OCI-LY7 (cell line): ENCODE data around the gene RBM44. TPM values are rescaled to one million over a fixed set of nuclear protein-coding genes. Genes with fewer than 3 reads are reported as not detected.

ENCODE experiments used
- BruUV-seq: library from RNA; stranded (reverse); fragments of 400-500 nt; replicated peaks from 2 replicates; lab custom pipeline; 2021; lab: Mats Ljungman, UMichigan
- CTCF ChIA-PET: fragments of 300-600 bp; sonication (Branson Sonifier 250); formaldehyde crosslinking; loops from one replicate; lab custom pipeline; 2022; ENCODE audit warnings: antibody characterized with exemption; ENCODE audit not compliant: unreplicated experiment; lab: Charles Lee
- POLR2A ChIA-PET: fragments of 300-600 bp; sonication (Branson Sonifier 250); formaldehyde crosslinking; loops from one replicate; lab custom pipeline; 2022; ENCODE audit warnings: antibody characterized with exemption; lab: Charles Lee
- DNase-seq: peaks from one replicate; pipeline ENCODE4 v3.0.0-alpha.2; 2015; ENCODE audit warnings: low spot score
- H2AFZ ChIP-seq: fragments of 200-600 bp; sonication (generic), shearing (Covaris generic); 2 replicates; pipeline ENCODE4 v1.6.1; 2014; ENCODE audit warnings: mild to moderate bottlenecking, antibody characterized with exemption, low read length, moderate library complexity
- H3K27ac ChIP-seq: fragments of 200-600 bp; sonication (generic); 2 replicates; pipeline ENCODE4 v1.5.1; 2014; ENCODE audit warnings: mixed run types, low read depth, mild to moderate bottlenecking, moderate library complexity, low read length, inconsistent platforms; ENCODE audit not compliant: poor library complexity, severe bottlenecking
- H3K36me3 ChIP-seq: fragments of 200-600 bp; sonication (generic); 2 replicates; pipeline ENCODE4 v1.6.1; 2014; ENCODE audit warnings: mild to moderate bottlenecking, antibody characterized with exemption, low read length, moderate library complexity, mixed read lengths; ENCODE audit not compliant: insufficient read depth
- H3K4me1 ChIP-seq: fragments of 200-600 bp; sonication (generic); 2 replicates; pipeline ENCODE4 v1.5.1; 2014; ENCODE audit warnings: mild to moderate bottlenecking, low read length; ENCODE audit not compliant: insufficient read depth, poor library complexity, severe bottlenecking
- H3K4me2 ChIP-seq: fragments of 200-600 bp; sonication (generic); 2 replicates; pipeline ENCODE4 v1.6.1; 2014; ENCODE audit warnings: mild to moderate bottlenecking, low read length
- H3K4me3 ChIP-seq: fragments of 200-600 bp; sonication (generic); 2 replicates; pipeline ENCODE4 v1.5.1; 2014; ENCODE audit warnings: mild to moderate bottlenecking, low read depth, low read length; ENCODE audit not compliant: poor library complexity, severe bottlenecking
- H3K79me2 ChIP-seq: fragments of 200-600 bp; sonication (generic); 2 replicates; pipeline ENCODE4 v1.6.1; 2016; ENCODE audit warnings: low read depth, mild to moderate bottlenecking, low read length, moderate library complexity, mixed read lengths; ENCODE audit not compliant: insufficient read depth
- H3K9me2 ChIP-seq: fragments of 200-600 bp; sonication (generic); 2 replicates; pipeline ENCODE4 v1.6.1; 2016; ENCODE audit warnings: mild to moderate bottlenecking, low read length, mixed read lengths; ENCODE audit not compliant: insufficient read depth
- H3K9me3 ChIP-seq: fragments of 200-600 bp; sonication (generic); 2 replicates; pipeline ENCODE4 v1.6.1; 2014; ENCODE audit warnings: mild to moderate bottlenecking, mixed run types, low read length, mixed read lengths
- H4K20me1 ChIP-seq: fragments of 200-600 bp; sonication (generic); 2 replicates; pipeline ENCODE4 v1.6.1; 2014; ENCODE audit warnings: mild to moderate bottlenecking, antibody characterized with exemption, low read length, moderate library complexity, mixed read lengths; ENCODE audit not compliant: insufficient read depth
- CTCF ChIP-seq: fragments of 200-600 bp; sonication (generic); conservative IDR thresholded peaks from 2 replicates; pipeline ENCODE4 v1.5.1; 2014; ENCODE audit warnings: mild to moderate bottlenecking, antibody characterized with exemption, low read length, moderate library complexity, mixed read lengths
- EZH2phosphoT487 ChIP-seq: fragments of 200-600 bp; sonication (generic); IDR thresholded peaks from 2 replicates; pipeline ENCODE4 v1.6.1; 2018; ENCODE audit warnings: low read depth, borderline replicate concordance, mild to moderate bottlenecking, mixed run types, antibody characterized with exemption, low read length, moderate library complexity, mixed read lengths
- intact Hi-C: fragments of 100-400 bp; cut with micrococcal nuclease; formaldehyde crosslinking; loops from one replicate; pipeline ENCODE4 v1.10.0; 2022; ENCODE audit not compliant: unreplicated experiment
- total RNA-seq, 2 experiments: library from RNA; depleted of rRNA in 1 of 2; stranded (reverse); fragments of >200 nt in 1 of 2; shearing (Covaris generic) in 1 of 2; gene quantifications; 2 replicates each; pipeline ENCODE4 v1.2.3, GENCODE V29; 2014 to 2022

Gene RBM44
- total RNA-seq, 2 experiments from 2014 or later, result 0.72 to 1.2 TPM

DNA sequence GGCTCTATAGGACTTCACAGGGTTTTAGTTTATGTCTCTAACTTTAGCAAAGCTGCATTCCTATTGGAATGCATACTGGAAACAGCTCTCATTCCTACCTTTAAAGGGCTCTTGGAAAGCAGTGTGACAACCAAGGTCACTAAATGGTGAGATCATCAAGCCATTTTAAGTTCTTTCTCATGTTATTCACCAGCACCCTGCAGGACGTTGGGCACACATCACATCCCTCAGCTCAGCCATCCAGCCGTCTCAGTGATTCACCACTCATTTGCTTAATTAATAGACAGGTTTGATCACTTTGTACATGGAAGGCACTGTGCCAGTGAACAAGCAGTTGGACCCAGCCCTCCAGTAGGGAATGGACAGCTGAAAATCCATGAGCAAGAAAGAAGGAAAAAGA is 32.2 kb upstream of the RBM44 start:
- H3K9me3 ChIP-seq, result no peaks in the 10 kb centered on the region
- H3K36me3 ChIP-seq, result peaks cover 75% of the 10 kb centered on the region
- no peak overlapping the region for H3K4me3 ChIP-seq
- H3K27ac ChIP-seq, result no peak overlapping the region
- TF ChIP-seq CTCF, result no peak
- TF ChIP-seq EZH2phosphoT487, result no peak
- BruUV-seq, result no TSS peak
- ChIA-PET CTCF (no interaction called here), POLR2A (interaction anchor here (1.1 kb wide), 1 partner anchor 32 kb away, joined by 9 read pairs; no protein-coding TSS in a partner anchor)
- DNase-seq, result no peak
- no peaks in the 10 kb centered on the region for H3K4me1 ChIP-seq
- H2AFZ ChIP-seq, result no peak overlapping the region
- intact Hi-C loops, result no loop called here
- no peaks in the 10 kb centered on the region for H4K20me1 ChIP-seq
- H3K9me2 ChIP-seq, result no peaks in the 10 kb centered on the region
- no peak overlapping the region for H3K4me2 ChIP-seq
- H3K79me2 ChIP-seq, result no peaks in the 10 kb centered on the region

DNA sequence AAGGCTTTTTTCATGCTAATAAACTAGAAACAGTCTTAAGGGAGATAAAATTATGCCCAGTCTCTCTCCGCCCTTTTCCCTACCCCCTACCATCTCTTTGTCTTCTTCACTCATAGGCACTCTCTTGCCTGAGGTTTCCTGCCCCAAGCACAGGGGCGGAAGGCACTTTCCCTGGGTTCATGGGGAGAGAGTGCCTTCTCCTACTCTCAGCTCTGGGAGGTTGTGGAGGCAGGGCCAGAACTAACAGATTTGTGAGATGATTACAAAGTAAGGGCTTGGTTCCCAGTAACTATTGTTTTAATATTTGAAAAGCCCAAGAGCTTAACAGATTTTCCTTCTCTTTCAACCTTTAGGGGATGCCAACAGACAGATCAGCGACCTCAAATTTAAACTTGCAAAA is 26.1 kb upstream of the RBM44 start:
- POLR2A ChIA-PET, result interaction anchor here (0.6 kb wide), 2 partner anchors 64 to 112 kb away, joined by 3 read pairs; no protein-coding TSS in a partner anchor

More for the DNA sequence above, 26.1 kb upstream of the RBM44 start:
- Histone ChIP-seq H3K4me3 (no peak overlapping the region), H3K4me1 (no peaks in the 10 kb centered on the region), H3K4me2 (no peak overlapping the region), H3K27ac (no peak overlapping the region), H3K9me3 (no peaks in the 10 kb centered on the region), H4K20me1 (no peaks in the 10 kb centered on the region), H3K79me2 (no peaks in the 10 kb centered on the region), H3K9me2 (no peaks in the 10 kb centered on the region), H2AFZ (no peak overlapping the region), H3K36me3 (peaks cover 81% of the 10 kb centered on the region)
- intact Hi-C loops, result loop anchor here (10.0 kb wide), 2 partner anchors 148 to 188 kb away; partner anchors contain the start of gene LRRFIP1
- BruUV-seq, result no TSS peak
- DNase-seq, result no peak
- no peak for TF ChIP-seq CTCF
- no peak for TF ChIP-seq EZH2phosphoT487
- CTCF ChIA-PET, result no interaction called here
